ENCODE measurements around the gene TMEM218.

The TMEM218 gene

GRCh38 chr11:125069796-125070195, 41.6 kb downstream of the TMEM218 start:
- Histone ChIP-seq H3K9me3 (no peaks in the 10 kb centered on the region), H3K4me1 (peaks cover 0 to 6% (median 0%) of the 10 kb centered on the region in 4 donors), H3K27me3 (peaks cover 0 to 27% of the 10 kb centered on the region in 2 donors), H3K36me3 (no peaks in the 10 kb centered on the region), H3K4me3 (no peak overlapping the region), H3K27ac (no peak overlapping the region)
- no peak for DNase-seq
- intact Hi-C loops (cut with DNase I; ENCODE audit: low total_unique reads), result no loop called here
- no peak for TF ChIP-seq CTCF (IDR thresholded peaks at IDR 0.05)

GRCh38 chr11:125069008-125069407, 42.4 kb downstream of the TMEM218 start:
- Histone ChIP-seq H3K36me3 (no peaks in the 10 kb centered on the region), H3K4me3 (no peak overlapping the region), H3K27ac (no peak overlapping the region), H3K27me3 (peaks cover 0 to 27% of the 10 kb centered on the region in 2 donors), H3K4me1 (peaks cover 0 to 8% (median 1%) of the 10 kb centered on the region in 4 donors), H3K9me3 (no peaks in the 10 kb centered on the region)
- no peak for DNase-seq
- TF ChIP-seq CTCF (IDR thresholded peaks at IDR 0.05), result no peak
- intact Hi-C loops (cut with DNase I; ENCODE audit: low total_unique reads), result no loop called here

- DNase-seq, result no peak
- Histone ChIP-seq H3K4me3 (no peak overlapping the region), H3K27me3 (peaks cover 0 to 22% of the 10 kb centered on the region in 2 donors), H3K4me1 (peaks cover 0 to 14% (median 8%) of the 10 kb centered on the region in 4 donors), H3K36me3 (no peaks in the 10 kb centered on the region), H3K9me3 (no peaks in the 10 kb centered on the region), H3K27ac (no peak overlapping the region)
- no peak for TF ChIP-seq CTCF (IDR thresholded peaks at IDR 0.05)
- intact Hi-C loops (cut with DNase I; ENCODE audit: low total_unique reads), result no loop called here
These were observed 43.1 kb downstream of the TMEM218 start for GRCh38 chr11:125068368-125068767.

- peaks cover 0 to 16% (median 10%) of the 10 kb centered on the region in 4 donors for H3K4me1 ChIP-seq
- H3K27ac ChIP-seq, result peak overlapping the region in 1 of 2 donors; percentile 74
- H3K36me3 ChIP-seq, result no peaks in the 10 kb centered on the region
- intact Hi-C loops (cut with DNase I; ENCODE audit: low total_unique reads), result loop anchor here (2.0 kb wide), 1 partner anchor 77 kb away; no protein-coding TSS in a partner anchor
- no peaks in the 10 kb centered on the region for H3K9me3 ChIP-seq
- DNase-seq, result no peak
- H3K27me3 ChIP-seq, result peaks cover 0 to 3% of the 10 kb centered on the region in 2 donors
- H3K4me3 ChIP-seq, result peak overlapping the region; percentile 61 to 62
- no peak for TF ChIP-seq CTCF (IDR thresholded peaks at IDR 0.05)
These were observed 47.4 kb downstream of the TMEM218 start for GRCh38 chr11:125064070-125064469.

GRCh38 chr11:125063429-125064043, 47.9 kb downstream of the TMEM218 start:
- Histone ChIP-seq H3K27me3 (peaks cover 0 to 3% of the 10 kb centered on the region in 2 donors), H3K4me1 (peaks cover 0 to 16% (median 10%) of the 10 kb centered on the region in 4 donors), H3K27ac (peak overlapping the region; percentile 68 to 74), H3K36me3 (no peaks in the 10 kb centered on the region), H3K4me3 (peak overlapping the region; percentile 61 to 62), H3K9me3 (no peaks in the 10 kb centered on the region)
- no peak for TF ChIP-seq CTCF (IDR thresholded peaks at IDR 0.05)
- DNase-seq, result no peak
- intact Hi-C loops (cut with DNase I; ENCODE audit: low total_unique reads), result loop anchor here (2.0 kb wide), 1 partner anchor 77 kb away; no protein-coding TSS in a partner anchor

Measured in tibial artery (tissue), 4 donors.